Measurements from ENCODE around the gene TEX101. TPM values are rescaled to one million over a fixed set of nuclear protein-coding genes. Genes with fewer than 3 reads are reported as not detected.

Gene TEX101
- total RNA-seq, 1 experiment from 2014 or later, result not detected

Other genes starting within 250 kb of the TEX101 start
- gene PSG5, start 228.4 kb upstream of the TEX101 start, total RNA-seq (2014; rRNA removed), result not detected in 2 replicates
- gene PSG4, start 209.3 kb upstream of the TEX101 start, total RNA-seq (2014; rRNA removed), result not detected in 2 replicates
- gene PSG9, start 145.4 kb upstream of the TEX101 start, total RNA-seq (2014; rRNA removed), result not detected in 2 replicates
- 0.23 and 0.55 TPM in 2 replicates for gene CD177, start 61.2 kb upstream of the TEX101 start, total RNA-seq (2014; rRNA removed)
- gene LYPD3, start 50.7 kb downstream of the TEX101 start, total RNA-seq (2014; rRNA removed), result 16.4 and 16.8 TPM in 2 replicates
- gene PHLDB3, start 89.9 kb downstream of the TEX101 start, total RNA-seq (2014; rRNA removed), result 29.0 and 36.0 TPM in 2 replicates
- 34.2 and 44.9 TPM in 2 replicates for gene ETHE1, start 112.3 kb downstream of the TEX101 start, total RNA-seq (2014; rRNA removed)
- gene ZNF575, start 118.3 kb downstream of the TEX101 start, total RNA-seq (2014; rRNA removed), result 0.98 TPM in 1 of 2 replicates, not detected in the other
- 23.4 and 43.1 TPM in 2 replicates for gene XRCC1, start 160.6 kb downstream of the TEX101 start, total RNA-seq (2014; rRNA removed)
- 0.18 TPM in 1 of 2 replicates, not detected in the other for gene PINLYP, start 160.9 kb downstream of the TEX101 start, total RNA-seq (2014; rRNA removed)
- gene IRGQ, start 181.2 kb downstream of the TEX101 start, total RNA-seq (2014; rRNA removed), result 12.5 and 12.9 TPM in 2 replicates
- 10.9 and 14.7 TPM in 2 replicates for gene ZNF576, start 181.7 kb downstream of the TEX101 start, total RNA-seq (2014; rRNA removed)
- gene SRRM5, start 197.2 kb downstream of the TEX101 start, total RNA-seq (2014; rRNA removed), result 0.11 and 0.12 TPM in 2 replicates
- 46.8 and 54.0 TPM in 2 replicates for gene ZNF428, start 204.7 kb downstream of the TEX101 start, total RNA-seq (2014; rRNA removed)
- 13.7 and 15.0 TPM in 2 replicates for gene CADM4, start 225.0 kb downstream of the TEX101 start, total RNA-seq (2014; rRNA removed)

Measured in PC-3 (cell line).